HG03108 (cell line): ENCODE measurements around the gene PI4KA.
A peak's percentile ranks its signal among the peaks of the same experiment; 100 is the strongest.
"Not testable (repeated sequence)": the region's sequence is repeated elsewhere in the genome, so short reads cannot be mapped to it uniquely, and the experiment has no call there.

Source experiments
- ATAC-seq: cut with Tn5 transposase; IDR thresholded peaks from one replicate; pipeline ENCODE4 v1.9.1; 2021; ENCODE audit warnings: moderate library complexity; ENCODE audit not compliant: unreplicated experiment

The PI4KA gene

GRCh38 chr22:20702175-20702545, 156.5 kb downstream of the PI4KA start:
- ATAC-seq: peak; percentile 12

DNA sequence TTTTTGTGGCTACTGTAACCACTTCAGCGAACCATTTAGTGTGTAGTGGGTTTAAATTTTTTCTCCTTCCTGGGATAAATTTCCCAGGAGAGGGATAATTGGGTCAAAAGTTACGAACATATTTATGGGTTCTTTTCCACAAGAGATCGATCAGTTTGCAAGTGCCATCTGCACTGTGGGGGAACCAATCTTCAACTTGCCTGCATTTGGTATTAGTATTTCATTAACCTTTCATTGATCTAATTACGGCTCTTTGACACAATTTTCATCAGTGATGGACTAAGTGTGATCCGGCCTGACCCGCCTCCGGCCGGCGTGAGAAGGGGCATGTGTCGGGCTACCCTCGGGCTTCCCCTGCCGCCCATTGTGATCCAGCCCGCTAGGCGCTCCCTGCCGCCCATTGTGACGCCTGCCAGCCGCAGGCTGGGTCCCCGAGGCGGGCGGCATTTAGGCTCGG, 156.9 kb downstream of the PI4KA start:
- ATAC-seq: peak; percentile 5

DNA sequence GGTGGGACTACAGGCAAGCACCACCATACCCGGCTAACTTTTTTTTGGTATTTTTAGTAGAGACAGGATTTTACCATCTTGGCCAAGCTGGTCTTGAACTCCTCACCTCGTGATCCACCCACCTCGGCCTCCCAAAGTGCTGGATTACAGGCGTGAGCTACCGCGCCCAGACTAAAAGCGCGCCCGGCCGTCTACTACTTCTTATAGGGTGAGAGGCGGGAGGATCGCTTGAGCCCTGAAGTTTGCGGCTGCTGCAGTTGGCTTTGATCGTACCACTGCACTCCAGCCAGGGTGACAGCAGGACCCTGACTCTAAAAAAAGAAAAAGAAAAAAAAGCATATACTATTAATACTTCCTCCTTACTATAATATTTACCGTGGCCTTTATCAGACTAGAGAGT, 158.3 kb downstream of the PI4KA start:
- ATAC-seq: not testable (repeated sequence)

DNA sequence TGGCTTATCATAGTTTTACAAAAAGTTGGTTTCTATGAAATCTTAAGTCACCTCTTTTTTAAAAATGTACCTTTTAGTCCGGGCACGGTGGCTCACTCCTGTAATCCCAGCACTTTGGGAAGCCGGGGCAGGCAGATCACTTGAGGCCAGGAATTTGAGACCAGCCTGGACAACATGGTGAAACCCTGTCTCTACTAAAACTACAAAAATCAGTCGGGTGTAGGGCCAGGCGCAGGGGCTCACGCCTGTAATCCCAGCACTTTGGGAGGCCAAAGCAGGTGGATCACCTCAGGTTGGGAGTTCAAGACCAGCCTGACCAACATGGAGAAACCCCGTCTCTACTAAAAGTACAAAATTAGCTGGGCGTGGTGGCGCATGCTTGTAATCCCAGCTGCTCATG, 158.8 kb downstream of the PI4KA start:
- not testable (repeated sequence) for ATAC-seq

- not testable (repeated sequence) for ATAC-seq
Observed at GRCh38 chr22:20697481-20698113, 161.0 kb downstream of the PI4KA start.

DNA sequence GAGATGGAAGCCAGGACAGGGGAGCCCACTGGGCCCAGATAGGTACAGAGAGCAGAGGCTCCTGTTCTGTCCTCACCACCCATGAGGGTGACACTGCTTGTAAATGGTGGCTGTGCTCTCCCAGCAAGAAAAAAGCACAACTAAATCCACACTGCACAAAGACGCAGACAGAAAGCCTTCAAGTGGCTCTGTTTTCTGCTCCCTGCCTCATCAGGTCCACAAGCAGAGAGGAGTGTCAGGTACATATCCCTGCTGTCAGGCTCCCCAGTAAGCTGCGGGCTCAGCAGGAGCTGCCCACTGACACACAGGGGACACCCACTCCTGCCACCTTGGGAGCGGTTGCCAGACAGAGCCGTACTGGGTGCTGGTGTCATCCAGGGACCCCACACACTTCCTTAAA, 162.6 kb downstream of the PI4KA start:
- ATAC-seq: not testable (repeated sequence)

GRCh38 chr22:20695205-20695604, 163.4 kb downstream of the PI4KA start:
- ATAC-seq: not testable (repeated sequence)

- ATAC-seq: not testable (repeated sequence)
Observed at GRCh38 chr22:20694256-20694655, 164.4 kb downstream of the PI4KA start.

DNA sequence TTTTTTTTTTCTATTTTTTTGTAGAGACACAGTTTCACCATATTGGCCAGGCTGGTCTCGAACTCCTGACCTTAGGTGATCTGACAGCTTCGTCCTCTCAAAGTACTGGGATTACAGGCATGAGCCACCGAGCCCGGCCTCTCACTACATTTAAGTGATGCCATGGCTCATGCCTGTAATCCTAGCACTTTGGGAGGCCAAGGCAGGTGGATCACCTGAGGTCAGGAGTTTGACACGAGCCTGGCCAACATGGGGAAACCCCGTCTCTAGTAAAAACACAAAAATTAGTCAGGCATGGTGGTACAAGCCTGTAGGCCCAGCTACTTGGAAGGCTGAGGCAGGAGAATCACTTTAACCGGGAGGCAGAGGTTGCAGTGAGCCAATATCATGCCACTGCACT, 165.7 kb downstream of the PI4KA start:
- not testable (repeated sequence) for ATAC-seq

DNA sequence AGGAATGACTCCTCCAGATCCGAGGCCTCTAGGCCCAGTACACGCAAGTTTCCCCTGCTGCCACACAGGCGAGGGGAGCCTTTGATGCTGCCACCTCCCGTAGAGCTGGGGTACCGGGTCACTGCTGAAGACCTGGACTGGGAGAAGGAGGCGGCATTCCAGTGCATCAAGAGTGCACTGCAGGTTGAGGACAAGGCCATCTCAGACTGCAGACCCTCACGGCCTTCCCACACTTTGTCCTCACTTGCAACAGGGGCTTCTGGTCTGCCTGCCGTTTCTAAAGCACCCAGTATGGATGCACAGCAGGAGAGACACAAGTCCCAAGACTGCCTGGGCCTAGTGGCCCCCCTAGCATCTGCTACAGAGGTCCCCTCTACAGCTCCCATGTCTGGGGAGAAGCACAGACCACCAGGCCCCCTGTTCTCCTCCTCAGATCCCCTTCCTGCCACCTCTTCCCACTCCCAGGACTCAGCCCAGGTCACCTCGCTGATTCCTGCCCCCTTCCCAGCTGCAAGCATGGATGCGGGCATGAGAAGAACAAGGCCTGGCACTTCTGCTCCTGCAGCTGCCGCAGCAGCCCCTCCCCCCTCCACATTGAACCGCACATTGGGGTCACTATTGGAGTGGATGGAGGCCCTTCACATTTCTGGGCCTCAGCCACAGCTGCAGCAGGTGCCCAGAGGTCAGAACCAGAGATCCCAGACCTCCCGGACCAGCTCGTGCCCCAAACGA, 167.9 kb downstream of the PI4KA start:
- not testable (repeated sequence) for ATAC-seq

- ATAC-seq: not testable (repeated sequence)
Observed at GRCh38 chr22:20687356-20688172, 171.0 kb downstream of the PI4KA start.

- not testable (repeated sequence) for ATAC-seq
Observed at GRCh38 chr22:20685764-20686163, 172.8 kb downstream of the PI4KA start.

DNA sequence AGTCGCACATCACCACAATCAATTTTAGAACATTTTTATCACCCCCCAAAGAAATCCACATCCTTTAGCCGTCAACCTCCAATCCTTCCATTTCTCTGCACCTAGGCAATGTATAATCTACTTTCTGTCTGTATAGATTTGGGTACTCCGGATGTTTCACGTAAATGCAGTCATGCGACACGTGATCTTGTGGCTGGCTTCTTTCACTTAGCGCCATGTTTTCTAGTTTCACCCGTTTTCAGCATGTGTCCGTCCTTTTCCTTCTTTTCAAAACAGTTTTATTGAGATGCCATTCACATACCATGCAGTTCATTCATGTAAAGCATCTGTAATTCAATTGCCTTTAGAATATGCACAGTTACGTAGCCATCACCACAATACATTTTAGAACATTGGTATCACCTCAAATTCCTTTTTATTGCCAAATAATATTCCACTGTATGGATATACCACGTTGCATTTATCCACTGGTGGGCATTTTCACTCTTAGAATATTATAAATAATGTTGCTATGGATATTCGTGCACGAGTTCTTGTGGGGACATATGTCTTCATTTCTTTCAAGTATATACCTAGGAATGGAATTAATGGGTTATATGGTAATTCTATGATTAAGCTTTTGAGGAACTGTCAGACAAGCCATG, 179.7 kb downstream of the PI4KA start:
- not testable (repeated sequence) for ATAC-seq

GRCh38 chr22:20677684-20678242, 180.8 kb downstream of the PI4KA start:
- ATAC-seq: no peak

GRCh38 chr22:20675613-20676012, 183.0 kb downstream of the PI4KA start:
- ATAC-seq: not testable (repeated sequence)

GRCh38 chr22:20674998-20675397, 183.6 kb downstream of the PI4KA start:
- no peak for ATAC-seq

DNA sequence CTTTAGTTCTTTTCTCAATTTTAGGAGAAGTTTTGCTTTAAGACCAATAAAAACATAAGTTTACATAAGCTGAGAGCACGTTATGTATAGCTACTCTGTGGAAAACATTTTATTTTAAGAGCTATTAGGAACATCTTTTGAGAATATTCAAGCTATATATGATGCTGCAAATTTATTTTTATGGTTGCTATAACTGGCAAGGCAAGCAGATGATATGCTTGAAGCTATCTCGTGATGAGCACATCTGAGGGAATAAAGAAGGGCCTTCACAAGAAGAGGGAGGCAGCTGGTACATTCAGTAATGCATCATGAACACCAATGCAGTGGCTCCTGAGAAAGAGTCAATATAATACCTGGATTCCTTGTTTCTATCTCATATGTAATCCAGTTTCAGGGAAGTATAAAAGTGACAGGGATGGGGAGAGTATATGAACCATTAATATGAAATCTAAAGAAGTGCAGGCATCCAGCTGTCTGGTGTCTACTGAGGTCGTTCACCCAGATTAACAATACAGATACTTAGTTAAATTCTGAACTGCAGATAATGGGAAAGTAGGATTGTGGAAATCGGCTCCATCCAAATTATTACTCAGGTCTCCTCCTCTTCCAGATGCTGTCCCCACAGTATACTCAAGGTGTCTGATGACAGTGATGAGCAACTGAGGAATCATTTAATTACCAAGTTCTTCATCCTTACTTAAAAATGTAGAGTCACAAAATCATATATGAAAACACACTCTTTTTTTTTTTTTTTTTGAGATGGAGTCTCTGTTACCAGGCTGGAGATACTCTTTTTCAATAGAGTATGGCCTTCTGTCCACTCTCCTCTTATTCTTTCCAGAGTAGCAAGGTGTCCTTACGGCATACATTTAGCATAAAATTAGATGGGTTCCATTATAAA, 185.1 kb downstream of the PI4KA start:
- ATAC-seq: no peak

DNA sequence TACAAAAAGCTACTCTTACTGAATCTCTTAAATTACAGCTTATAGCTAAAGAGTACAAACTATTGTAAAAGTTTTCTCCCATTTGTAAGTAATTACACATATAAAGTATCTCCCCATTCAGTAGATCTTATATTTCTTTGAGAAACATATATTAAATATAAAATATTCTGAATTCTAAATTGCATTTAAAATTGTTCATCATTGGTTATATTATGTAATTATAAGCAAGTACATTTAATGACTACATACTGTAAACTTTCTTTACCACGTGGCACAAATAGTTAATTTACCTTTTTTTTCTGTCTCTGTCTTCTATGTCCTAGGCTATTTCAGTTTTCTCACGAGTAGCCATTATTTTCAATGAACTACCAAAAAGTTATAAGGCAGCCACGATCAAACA, 185.9 kb downstream of the PI4KA start:
- ATAC-seq: no peak

- no peak for ATAC-seq
Observed at GRCh38 chr22:20672082-20672424, 186.6 kb downstream of the PI4KA start.
